ENCODE data around the gene HSPA6.
"Not testable (repeated sequence)": the region's sequence is repeated elsewhere in the genome, so short reads cannot be mapped to it uniquely, and the experiment has no call there.

Gene HSPA6

DNA sequence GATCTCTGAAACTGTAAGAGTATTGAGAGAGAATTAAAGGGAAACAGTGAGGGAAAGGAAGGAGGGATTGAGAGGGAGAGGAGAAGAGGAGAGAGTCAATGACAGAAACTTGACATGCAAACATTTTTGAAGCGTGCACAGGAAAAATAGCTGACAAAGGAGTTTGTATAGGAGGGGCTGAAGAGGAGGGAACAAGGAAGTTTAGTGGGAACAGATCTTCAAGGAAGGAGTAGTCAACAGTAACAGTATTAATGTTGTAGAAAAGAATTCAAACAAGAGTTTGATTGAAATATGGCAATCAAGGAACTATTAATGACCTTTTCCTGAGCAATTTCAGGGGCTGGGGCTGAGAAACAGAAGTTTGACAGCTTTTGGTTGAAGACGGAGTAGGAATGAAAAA is 29.3 kb downstream of the HSPA6 start:
- in situ Hi-C loops (cut with HindIII; ENCODE audit: low pct_ligation_motif_present, low pct_unique_long_range_greater_than_20kb, low sequenced_read_pairs); DNase-seq: not testable (repeated sequence)

DNA sequence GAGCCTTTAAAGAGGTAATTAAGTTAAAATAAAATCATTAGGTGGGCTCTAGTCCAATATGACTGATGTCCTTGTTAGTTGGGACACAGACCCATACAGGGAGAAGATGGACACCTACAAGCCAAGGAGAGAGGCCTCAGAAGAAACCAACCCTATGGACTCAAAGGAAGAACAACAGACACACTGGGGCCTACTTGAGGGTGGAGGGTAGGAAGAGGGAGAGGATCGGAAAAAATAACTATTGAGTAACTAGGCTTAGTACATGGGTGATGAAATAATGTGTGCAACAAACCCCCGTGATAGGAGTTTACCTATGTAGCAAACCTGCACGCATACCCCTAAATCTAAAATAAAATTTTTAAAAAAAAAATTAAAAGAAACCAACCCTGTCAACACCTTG is 30.0 kb downstream of the HSPA6 start:
- DNase-seq; in situ Hi-C loops (cut with HindIII; ENCODE audit: low pct_ligation_motif_present, low pct_unique_long_range_greater_than_20kb, low sequenced_read_pairs): not testable (repeated sequence)

DNA sequence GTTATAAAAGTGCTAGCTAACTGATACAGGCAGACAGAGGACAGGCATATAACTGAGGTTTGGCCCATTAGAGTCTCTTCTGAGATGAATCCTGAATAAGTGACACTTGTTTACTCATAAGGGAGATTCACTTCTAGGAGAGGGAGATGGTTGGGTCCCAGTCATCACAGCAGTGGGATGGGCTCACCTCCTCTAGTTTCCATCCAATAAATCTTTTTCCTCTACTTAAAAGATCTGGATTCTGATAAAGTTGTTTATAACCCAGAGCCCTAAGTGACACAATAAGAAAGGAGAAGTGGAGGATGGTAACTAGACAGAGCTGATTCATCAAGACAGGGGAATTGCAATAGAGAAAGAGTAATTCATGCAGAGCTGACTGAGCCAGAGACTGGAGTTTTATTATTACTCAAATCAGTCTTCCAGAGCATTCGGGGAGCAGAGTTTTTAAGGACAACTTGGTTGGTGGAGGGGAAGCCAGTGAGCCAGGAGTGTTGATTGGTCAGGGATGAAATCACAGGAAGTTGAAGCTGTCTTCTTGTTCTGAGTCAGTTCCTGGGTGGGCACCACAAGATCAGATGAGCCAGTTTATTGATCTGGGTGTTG is 30.6 kb downstream of the HSPA6 start:
- DNase-seq; in situ Hi-C loops (cut with HindIII; ENCODE audit: low pct_ligation_motif_present, low pct_unique_long_range_greater_than_20kb, low sequenced_read_pairs): not testable (repeated sequence)

DNA sequence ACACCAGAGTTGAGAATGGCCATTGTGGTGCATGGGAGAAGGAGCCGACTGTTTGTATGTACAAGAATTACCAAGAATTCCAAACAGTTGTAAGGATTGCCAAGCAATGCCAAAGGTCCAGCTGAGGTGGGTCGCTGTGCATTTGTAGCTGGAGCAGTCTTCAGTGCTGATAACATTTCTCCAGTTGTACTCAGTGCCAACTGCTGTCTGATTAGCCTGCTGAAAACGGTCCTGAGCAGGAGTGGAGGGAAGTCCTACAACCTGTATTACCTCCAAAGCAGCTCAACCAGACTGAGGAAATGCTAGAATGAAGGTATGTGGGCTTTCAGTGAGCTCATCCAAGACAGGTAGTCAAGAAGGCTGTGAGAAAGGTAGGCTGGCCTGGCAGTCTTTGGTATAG is 31.8 kb downstream of the HSPA6 start:
- in situ Hi-C loops (cut with HindIII; ENCODE audit: low pct_ligation_motif_present, low pct_unique_long_range_greater_than_20kb, low sequenced_read_pairs); DNase-seq: not testable (repeated sequence)

DNA sequence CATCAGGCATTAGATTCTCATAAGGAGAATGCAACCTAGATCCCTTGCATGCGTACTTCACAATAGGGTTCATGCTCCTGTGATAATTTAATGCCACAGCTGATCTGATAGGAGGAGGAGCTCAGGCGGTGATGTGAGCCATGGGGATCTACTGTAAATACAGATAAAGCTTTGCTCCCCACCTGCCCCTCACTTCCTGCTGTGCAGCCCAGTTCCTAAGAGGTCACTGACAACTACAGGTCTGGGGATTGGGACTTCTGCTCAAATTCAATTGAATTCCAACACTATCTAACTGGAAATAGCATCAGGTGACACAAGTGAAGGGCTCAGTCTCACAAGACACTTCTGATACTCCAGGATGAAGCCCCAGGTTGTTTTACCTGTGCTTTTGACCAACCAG is 32.6 kb downstream of the HSPA6 start:
- in situ Hi-C loops (cut with HindIII; ENCODE audit: low pct_ligation_motif_present, low pct_unique_long_range_greater_than_20kb, low sequenced_read_pairs); DNase-seq: not testable (repeated sequence)

DNA sequence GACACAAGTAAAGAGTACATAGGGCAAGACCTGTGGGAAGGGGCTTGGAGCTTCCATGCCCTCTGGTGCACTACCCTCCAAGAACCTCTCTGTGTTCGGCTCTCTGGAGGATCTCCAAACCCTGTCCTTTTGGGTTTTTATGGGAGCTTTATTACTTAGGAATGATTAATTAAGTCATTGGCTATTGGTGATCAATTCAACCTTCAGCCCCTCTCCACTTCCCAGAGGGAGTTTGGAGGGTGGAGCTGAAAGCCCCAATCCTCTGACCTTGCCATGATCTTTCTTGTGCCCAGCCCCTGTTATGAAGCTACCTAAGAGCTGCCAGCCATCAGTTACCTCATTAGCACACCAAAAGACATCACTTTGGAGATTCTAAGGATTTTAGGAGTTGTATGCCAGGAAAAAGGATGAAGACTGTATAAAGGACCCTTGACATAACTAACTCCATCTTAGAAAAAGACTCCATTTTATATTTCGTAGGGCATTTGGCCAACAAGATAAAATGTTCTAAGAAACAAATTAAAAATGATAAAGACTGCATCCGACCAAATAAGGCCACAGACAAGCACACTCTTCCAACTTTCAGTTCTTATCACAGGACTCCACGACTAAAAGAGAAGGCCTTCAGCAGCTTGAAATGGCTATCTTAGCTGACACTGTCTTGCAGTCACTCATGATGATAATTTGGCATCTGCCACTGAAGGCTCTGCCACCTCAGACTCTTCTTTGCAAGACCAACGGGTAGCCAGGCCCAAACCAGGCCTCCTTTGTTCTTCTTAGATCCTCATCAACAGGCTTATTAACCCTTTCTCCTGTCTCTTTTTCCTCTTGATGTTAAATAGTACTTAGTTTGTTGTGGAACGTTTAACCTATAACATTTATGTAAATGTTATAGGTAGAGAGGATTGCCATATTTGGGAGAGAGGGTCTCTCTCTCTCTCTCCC is 33.4 kb downstream of the HSPA6 start:
- in situ Hi-C loops (cut with HindIII; ENCODE audit: low pct_ligation_motif_present, low pct_unique_long_range_greater_than_20kb, low sequenced_read_pairs), result not testable (repeated sequence)

DNA sequence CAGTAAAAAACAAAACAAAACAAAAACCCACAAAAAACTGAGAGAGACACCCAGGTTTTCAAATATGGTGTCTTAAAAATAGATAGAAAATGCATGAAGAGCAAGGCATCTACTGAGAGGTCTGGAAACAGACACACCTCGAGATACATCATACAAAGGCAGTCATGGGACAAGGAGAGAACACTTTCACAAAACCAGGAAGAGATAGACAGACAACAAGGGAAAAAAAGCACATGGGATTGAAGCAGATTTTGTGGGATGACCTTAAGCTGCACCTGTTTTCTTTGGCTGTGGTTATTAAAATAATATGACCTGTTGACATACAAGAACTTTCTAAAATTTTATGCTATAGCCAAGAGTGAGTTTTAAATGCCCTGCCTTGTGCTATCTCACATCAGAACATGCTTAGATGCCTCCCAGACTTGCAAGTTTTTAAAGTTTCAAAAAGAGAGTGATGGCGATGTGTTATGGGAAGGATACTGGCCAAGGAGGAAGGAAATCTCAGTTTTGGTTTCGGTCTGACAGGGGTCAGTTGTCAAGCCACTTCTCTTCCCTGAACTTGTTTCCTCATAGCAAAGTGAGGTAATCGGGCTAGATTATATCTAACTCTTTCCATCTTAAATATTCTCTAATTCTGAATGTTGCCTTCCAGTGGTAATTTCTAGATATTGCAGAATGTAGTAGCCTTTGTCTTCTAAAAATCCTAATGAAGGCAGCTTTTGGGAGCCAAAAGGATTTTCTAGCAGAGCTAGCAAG is 36.8 kb downstream of the HSPA6 start:
- DNase-seq; in situ Hi-C loops (cut with HindIII; ENCODE audit: low pct_ligation_motif_present, low pct_unique_long_range_greater_than_20kb, low sequenced_read_pairs): not testable (repeated sequence)

More for the DNA sequence above, 33.4 kb downstream of the HSPA6 start:
- DNase-seq, result not testable (repeated sequence)

DNA sequence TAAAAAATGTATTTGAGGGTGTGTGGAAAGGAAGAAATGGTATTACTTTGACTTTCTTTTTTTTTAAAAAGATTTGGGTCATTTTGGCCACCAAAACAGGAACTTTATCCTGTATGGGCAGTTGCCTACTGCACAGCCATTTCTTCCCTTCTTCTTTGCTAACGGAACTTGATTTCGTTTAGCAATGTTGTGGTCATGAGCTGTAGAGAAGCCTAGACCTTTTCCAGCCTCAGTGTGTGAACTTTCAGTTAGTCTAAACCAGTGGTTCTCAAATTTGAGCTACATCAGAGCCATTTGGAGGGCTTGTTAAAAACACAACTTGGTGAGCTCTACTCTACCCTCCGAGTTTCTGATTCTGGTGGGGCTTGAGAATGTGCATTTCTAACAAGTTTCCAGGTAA is 38.1 kb downstream of the HSPA6 start:
- not testable (repeated sequence) for DNase-seq

DNA sequence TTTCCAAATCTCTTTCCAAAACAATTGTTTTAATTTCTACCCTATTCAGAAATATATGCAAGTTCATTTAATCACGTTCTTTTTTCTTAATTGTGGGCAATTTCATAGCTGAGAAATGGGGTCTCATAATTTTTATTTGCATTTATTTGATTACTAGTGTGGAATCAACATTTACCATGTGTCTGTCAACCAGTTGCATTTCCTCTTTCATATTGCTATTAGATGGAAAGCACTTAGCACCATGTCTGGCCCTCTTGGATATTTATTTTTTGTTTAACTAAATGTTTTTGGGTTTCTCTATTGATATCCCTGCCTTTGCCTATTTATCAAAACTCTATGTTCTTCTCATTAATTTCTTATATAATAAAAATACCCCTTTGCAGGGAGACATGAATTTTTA is 39.2 kb downstream of the HSPA6 start:
- DNase-seq; in situ Hi-C loops (cut with HindIII; ENCODE audit: low pct_ligation_motif_present, low pct_unique_long_range_greater_than_20kb, low sequenced_read_pairs): not testable (repeated sequence)

More for the DNA sequence above, 38.1 kb downstream of the HSPA6 start:
- in situ Hi-C loops (cut with HindIII; ENCODE audit: low pct_ligation_motif_present, low pct_unique_long_range_greater_than_20kb, low sequenced_read_pairs), result not testable (repeated sequence)

DNA sequence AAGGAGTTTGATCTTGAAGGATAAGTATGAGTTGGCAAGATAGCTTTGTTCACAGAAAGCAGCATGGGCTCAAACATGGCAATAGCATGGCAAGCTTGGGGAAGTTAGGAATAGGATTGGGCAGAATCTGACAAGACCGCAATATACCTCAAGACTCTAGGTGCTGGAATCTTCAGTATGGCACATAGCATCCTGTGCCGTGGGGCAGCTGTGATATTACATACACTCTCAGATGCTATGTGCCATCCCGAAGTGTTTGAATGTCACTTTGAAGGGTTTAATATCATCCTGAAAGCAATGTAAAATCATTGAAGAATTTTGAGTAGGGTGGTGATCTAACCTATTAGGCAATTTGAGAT is 42.2 kb downstream of the HSPA6 start:
- in situ Hi-C loops (cut with HindIII; ENCODE audit: low pct_ligation_motif_present, low pct_unique_long_range_greater_than_20kb, low sequenced_read_pairs); DNase-seq: not testable (repeated sequence)

DNA sequence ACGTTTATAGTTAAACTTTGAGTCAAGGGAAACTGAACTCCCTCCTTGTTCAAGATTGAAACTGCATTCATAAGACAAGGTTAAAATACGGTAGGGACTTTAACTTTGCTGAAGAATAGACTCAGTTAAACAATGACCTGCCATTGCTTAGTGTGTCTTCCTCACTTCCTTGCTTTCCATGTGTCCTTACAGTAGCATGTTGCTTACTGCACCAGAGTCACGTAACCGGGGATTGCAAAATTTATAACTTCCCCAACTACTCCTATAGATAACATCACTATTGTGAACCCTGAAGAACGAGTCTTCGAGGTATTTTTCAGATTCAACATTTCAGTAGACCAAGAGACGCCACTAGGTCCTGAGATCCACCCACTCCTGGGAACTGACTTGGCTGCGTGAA is 47.4 kb downstream of the HSPA6 start:
- in situ Hi-C loops (cut with HindIII; ENCODE audit: low pct_ligation_motif_present, low pct_unique_long_range_greater_than_20kb, low sequenced_read_pairs); DNase-seq: not testable (repeated sequence)
